GM23248 (cell line): ENCODE measurements around the gene SEMA4D.

Experiments
- EZH2 ChIP-seq: fragments of 200-600 bp; sonication (generic); IDR thresholded peaks from 2 replicates; pipeline ENCODE4 v1.6.1; 2018; ENCODE audit warnings: antibody characterized with exemption, mild to moderate bottlenecking; ENCODE audit not compliant: insufficient read depth, poor library complexity, severe bottlenecking
- EZH2phosphoT487 ChIP-seq: fragments of 200-600 bp; sonication (generic); IDR thresholded peaks from 2 replicates; pipeline ENCODE4 v1.6.1; 2018; ENCODE audit warnings: antibody characterized with exemption, moderate library complexity, mild to moderate bottlenecking, low read depth; ENCODE audit not compliant: insufficient read depth

- TF ChIP-seq EZH2 = no peak
- no peak for TF ChIP-seq EZH2phosphoT487
Observed at GRCh38 chr9:89543111-89543510, 45.2 kb upstream of the SEMA4D start.
